GM18499 (cell line): ENCODE results near the gene CAP2.
"Not testable (repeated sequence)": the region's sequence is repeated elsewhere in the genome, so short reads cannot be mapped to it uniquely, and the experiment has no call there.

Source experiments
- ATAC-seq: cut with Tn5 transposase; IDR thresholded peaks from one replicate; pipeline ENCODE4 v1.9.1; 2021; ENCODE audit warnings: moderate number of reproducible peaks; ENCODE audit not compliant: insufficient read depth, unreplicated experiment

The CAP2 gene

GRCh38 chr6:17562636-17563035 lies 169.2 kb downstream of the CAP2 start:
- no peak for ATAC-seq

GRCh38 chr6:17565399-17565798 lies 172.0 kb downstream of the CAP2 start:
- ATAC-seq = no peak

GRCh38 chr6:17574866-17575560 lies 181.6 kb downstream of the CAP2 start:
- no peak for ATAC-seq

GRCh38 chr6:17577059-17577458 lies 183.7 kb downstream of the CAP2 start:
- no peak for ATAC-seq

- no peak for ATAC-seq
Measured at GRCh38 chr6:17580518-17581048, 187.2 kb downstream of the CAP2 start.

- ATAC-seq = not testable (repeated sequence)
Measured at GRCh38 chr6:17581282-17581681, 187.9 kb downstream of the CAP2 start.

- ATAC-seq = no peak
Measured at GRCh38 chr6:17583811-17584210, 190.4 kb downstream of the CAP2 start.

GRCh38 chr6:17584241-17584803 lies 190.9 kb downstream of the CAP2 start:
- no peak for ATAC-seq

GRCh38 chr6:17585766-17586490 lies 192.5 kb downstream of the CAP2 start:
- ATAC-seq = no peak

- not testable (repeated sequence) for ATAC-seq
Measured at GRCh38 chr6:17586623-17587022, 193.2 kb downstream of the CAP2 start.

GRCh38 chr6:17588011-17588410 lies 194.6 kb downstream of the CAP2 start:
- no peak for ATAC-seq

GRCh38 chr6:17589406-17590096 lies 196.2 kb downstream of the CAP2 start:
- no peak for ATAC-seq

- ATAC-seq = no peak
Measured at GRCh38 chr6:17591287-17591686, 197.9 kb downstream of the CAP2 start.

- ATAC-seq = no peak
Measured at GRCh38 chr6:17593246-17593645, 199.9 kb downstream of the CAP2 start.

- no peak for ATAC-seq
Measured at GRCh38 chr6:17596085-17596484, 202.7 kb downstream of the CAP2 start.

- ATAC-seq = peak; percentile 50
Measured at GRCh38 chr6:17599877-17600526, 206.6 kb downstream of the CAP2 start, which contains the start of gene FAM8A1. Gene FAM8A1 (plus strand): TSS chr6:17600302. CDS start chr6:17600410, 108 bp downstream.

GRCh38 chr6:17600527-17601385 lies 207.4 kb downstream of the CAP2 start:
- ATAC-seq = peak; percentile 26

- no peak for ATAC-seq
Measured at GRCh38 chr6:17601386-17601703, 207.9 kb downstream of the CAP2 start.

- no peak for ATAC-seq
Measured at GRCh38 chr6:17602888-17603287, 209.5 kb downstream of the CAP2 start.
